Smooth muscle cell (in vitro differentiated cells): ENCODE data around the gene PYGO1. TPM values are rescaled to one million over a fixed set of nuclear protein-coding genes. Genes with fewer than 3 reads are reported as not detected.

Experiments
- DNase-seq: peaks from one replicate; lab custom pipeline; 2025; ENCODE audit not compliant: unreplicated experiment; lab: John Stamatoyannopoulos, UW
- H2AFZ ChIP-seq: fragments of 200-600 bp; sonication (generic); 2 replicates; pipeline ENCODE4 v1.6.0; 2016; ENCODE audit warnings: antibody characterized with exemption, low read depth, mild to moderate bottlenecking
- H3F3A ChIP-seq: fragments of 200-600 bp; sonication (generic); 2 replicates; pipeline ENCODE4 v1.6.0; 2017; ENCODE audit warnings: antibody characterized with exemption, low read depth
- H3K27ac ChIP-seq: fragments of 200-600 bp; sonication (generic); 2 replicates; pipeline ENCODE4 v1.5.1; 2016; ENCODE audit warnings: low read depth, mild to moderate bottlenecking
- H3K27me3 ChIP-seq: fragments of 200-600 bp; sonication (generic); 2 replicates; pipeline ENCODE4 v1.6.1; 2016; ENCODE audit warnings: low read depth, mild to moderate bottlenecking
- H3K36me3 ChIP-seq: fragments of 200-600 bp; sonication (generic); 2 replicates; pipeline ENCODE4 v1.5.1; 2016; ENCODE audit warnings: low read depth
- H3K4me1 ChIP-seq: fragments of 200-600 bp; sonication (generic); 2 replicates; pipeline ENCODE4 v1.5.1; 2016; ENCODE audit warnings: low read depth
- H3K4me2 ChIP-seq: fragments of 200-600 bp; sonication (generic); 2 replicates; pipeline ENCODE4 v1.6.0; 2016; ENCODE audit warnings: mild to moderate bottlenecking
- H3K4me3 ChIP-seq: fragments of 200-600 bp; sonication (generic); 2 replicates; pipeline ENCODE4 v1.5.1; 2016; ENCODE audit warnings: mild to moderate bottlenecking
- H3K79me2 ChIP-seq: fragments of 200-600 bp; sonication (generic); 2 replicates; pipeline ENCODE4 v1.6.0; 2016; ENCODE audit warnings: low read depth, mild to moderate bottlenecking
- H3K9ac ChIP-seq: fragments of 200-600 bp; sonication (generic); 2 replicates; pipeline ENCODE4 v1.6.0; 2016; ENCODE audit warnings: low read depth
- H3K9me3 ChIP-seq: fragments of 200-600 bp; sonication (generic); replicated peaks from 2 replicates; pipeline ENCODE4 v1.5.1; 2016; ENCODE audit warnings: low read depth
- H4K20me1 ChIP-seq: fragments of 200-600 bp; sonication (generic); 2 replicates; pipeline ENCODE4 v1.6.0; 2016; ENCODE audit warnings: low read depth
- WGBS: methylation state at CpG from one replicate; pipeline ENCODE4 v1.1.7; 2016; ENCODE audit warnings: low lambda C conversion rate; 5-methylcytosine and 5-hydroxymethylcytosine counted together
- polyA plus RNA-seq: library from polyadenylated mRNA; unstranded; fragments of >200 nt; fragmentation: Nextera tagmentation; extraction: Ambion mirVana; gene quantifications from 2 replicates; pipeline ENCODE4 v1.2.1, GENCODE V29; 2016
- total RNA-seq: library from RNA; depleted of rRNA; stranded (reverse); fragments of >200 nt; gene quantifications from 2 replicates; pipeline ENCODE4 v1.2.3, GENCODE V29; 2014
- TF ChIP-seq, protein P1 (sequence below): fragments of 200-600 bp; sonication (generic); IDR thresholded peaks from 2 replicates; pipeline ENCODE4 v1.5.1; 2017; ENCODE audit warnings: borderline replicate concordance, mild to moderate bottlenecking, antibody characterized with exemption; ENCODE audit not compliant: insufficient read depth, poor library complexity, severe bottlenecking

PYGO1 gene
- total and polyA plus RNA-seq, 2 experiments from 2014 or later = 3.6 to 16.0 TPM

- no peak overlapping the region for H3K4me3 ChIP-seq
- no peak overlapping the region for H2AFZ ChIP-seq
- no peak overlapping the region for H3K9ac ChIP-seq
- peaks cover 52% of the 10 kb centered on the region for H3K79me2 ChIP-seq
- peaks cover 6% of the 10 kb centered on the region for H3K9me3 ChIP-seq
- no peaks in the 10 kb centered on the region for H3K4me1 ChIP-seq
- H4K20me1 ChIP-seq = no peaks in the 10 kb centered on the region
- H3F3A ChIP-seq = no peaks in the 10 kb centered on the region
- H3K4me2 ChIP-seq = no peak overlapping the region
- 98% methylated on average over 3 of the region's 3 CpGs for WGBS
- no peak overlapping the region for H3K27ac ChIP-seq
- no peaks in the 10 kb centered on the region for H3K36me3 ChIP-seq
- DNase-seq = no peak
- TF ChIP-seq, protein P1, sequence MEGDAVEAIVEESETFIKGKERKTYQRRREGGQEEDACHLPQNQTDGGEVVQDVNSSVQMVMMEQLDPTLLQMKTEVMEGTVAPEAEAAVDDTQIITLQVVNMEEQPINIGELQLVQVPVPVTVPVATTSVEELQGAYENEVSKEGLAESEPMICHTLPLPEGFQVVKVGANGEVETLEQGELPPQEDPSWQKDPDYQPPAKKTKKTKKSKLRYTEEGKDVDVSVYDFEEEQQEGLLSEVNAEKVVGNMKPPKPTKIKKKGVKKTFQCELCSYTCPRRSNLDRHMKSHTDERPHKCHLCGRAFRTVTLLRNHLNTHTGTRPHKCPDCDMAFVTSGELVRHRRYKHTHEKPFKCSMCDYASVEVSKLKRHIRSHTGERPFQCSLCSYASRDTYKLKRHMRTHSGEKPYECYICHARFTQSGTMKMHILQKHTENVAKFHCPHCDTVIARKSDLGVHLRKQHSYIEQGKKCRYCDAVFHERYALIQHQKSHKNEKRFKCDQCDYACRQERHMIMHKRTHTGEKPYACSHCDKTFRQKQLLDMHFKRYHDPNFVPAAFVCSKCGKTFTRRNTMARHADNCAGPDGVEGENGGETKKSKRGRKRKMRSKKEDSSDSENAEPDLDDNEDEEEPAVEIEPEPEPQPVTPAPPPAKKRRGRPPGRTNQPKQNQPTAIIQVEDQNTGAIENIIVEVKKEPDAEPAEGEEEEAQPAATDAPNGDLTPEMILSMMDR = no peak
- H3K27me3 ChIP-seq = no peaks in the 10 kb centered on the region
Measured at GRCh38 chr15:55562601-55563000, 25.5 kb downstream of the PYGO1 start.

- Histone ChIP-seq H3K27ac (no peak overlapping the region), H3K4me1 (no peaks in the 10 kb centered on the region), H3K4me2 (no peak overlapping the region), H3K9ac (no peak overlapping the region), H3K4me3 (no peak overlapping the region), H4K20me1 (no peaks in the 10 kb centered on the region), H3K36me3 (no peaks in the 10 kb centered on the region), H3K79me2 (peaks cover 43% of the 10 kb centered on the region), H3F3A (peaks cover 7% of the 10 kb centered on the region), H3K27me3 (no peaks in the 10 kb centered on the region), H2AFZ (no peak overlapping the region), H3K9me3 (peaks cover 5% of the 10 kb centered on the region)
- no peak for DNase-seq
- TF ChIP-seq, protein P1 = no peak
- 93% methylated on average over 4 of the region's 4 CpGs for WGBS
Measured at GRCh38 chr15:55555089-55555488, 33.1 kb downstream of the PYGO1 start.

GRCh38 chr15:55552926-55553325 is 35.2 kb downstream of the PYGO1 start:
- TF ChIP-seq, protein P1 = no peak
- Histone ChIP-seq H3F3A (peaks cover 7% of the 10 kb centered on the region), H3K4me2 (peak overlapping the region; percentile 69), H3K79me2 (peaks cover 39% of the 10 kb centered on the region), H3K27me3 (no peaks in the 10 kb centered on the region), H2AFZ (no peak overlapping the region), H3K4me3 (no peak overlapping the region), H3K36me3 (no peaks in the 10 kb centered on the region), H3K9ac (no peak overlapping the region), H3K9me3 (peaks cover 5% of the 10 kb centered on the region), H3K27ac (peak overlapping the region; percentile 79), H3K4me1 (no peaks in the 10 kb centered on the region), H4K20me1 (no peaks in the 10 kb centered on the region)
- peak; percentile 12 for DNase-seq
- 0% methylated on average over 2 of the region's 2 CpGs for WGBS

- H3K9ac ChIP-seq = no peak overlapping the region
- H4K20me1 ChIP-seq = no peaks in the 10 kb centered on the region
- H3F3A ChIP-seq = peaks cover 7% of the 10 kb centered on the region
- no peak overlapping the region for H2AFZ ChIP-seq
- H3K9me3 ChIP-seq = peaks cover 5% of the 10 kb centered on the region
- peak overlapping the region; percentile 69 for H3K4me2 ChIP-seq
- H3K79me2 ChIP-seq = peaks cover 39% of the 10 kb centered on the region
- TF ChIP-seq, protein P1 = no peak
- no peaks in the 10 kb centered on the region for H3K4me1 ChIP-seq
- H3K27ac ChIP-seq = peak overlapping the region; percentile 79
- no peak for DNase-seq
- H3K27me3 ChIP-seq = no peaks in the 10 kb centered on the region
- H3K4me3 ChIP-seq = no peak overlapping the region
- H3K36me3 ChIP-seq = no peaks in the 10 kb centered on the region
- WGBS = 78% methylated on average over 5 of the region's 5 CpGs
Measured at GRCh38 chr15:55552451-55552850, 35.7 kb downstream of the PYGO1 start.
